Measurements from ENCODE around the gene GREM1. TPM values are rescaled to one million over a fixed set of nuclear protein-coding genes. Genes with fewer than 3 reads are reported as not detected.

The GREM1 gene
- total and polyA plus RNA-seq, 2 of the 8 experiments (the other 6 are each of a cell fraction or from before 2014, with no cell fraction given): 0.12 to 1.1 TPM

- no peak overlapping the region for H3K27ac ChIP-seq (ENCODE audit: low read depth, low read length)
- H3K14ac ChIP-seq (ENCODE audit: insufficient read length): no peak overlapping the region
- no peak overlapping the region for H2BK12ac ChIP-seq (ENCODE audit: low read depth, low read length)
- H3K23ac ChIP-seq (ENCODE audit: insufficient read length): no peak overlapping the region
- no peak for FAIRE-seq
- DNase-seq (ENCODE audit: low read depth in 1 of 2, low spot score in 2 of 2): no peak
- no peak overlapping the region for H2BK20ac ChIP-seq (ENCODE audit: low read length)
- H3K36me3 ChIP-seq (ENCODE audit: control insufficient read depth in 2 of 4, insufficient read depth in 4 of 4, low read length in 3 of 4): no peaks in the 10 kb centered on the region
- no peaks in the 10 kb centered on the region for H4K20me1 ChIP-seq (replicated peaks in 1 of 2; ENCODE audit: control insufficient read depth in 1 of 2, insufficient read depth in 2 of 2, low read length in 2 of 2)
- no peak overlapping the region for H2BK5ac ChIP-seq (ENCODE audit: low read depth, low read length)
- ChIA-PET CTCF (ENCODE audit: partially characterized antibody) (interaction anchor here (0.7 kb wide), 1 partner anchor 342 kb away, joined by 3 read pairs; no protein-coding TSS in a partner anchor), POLR2A (ENCODE audit: partially characterized antibody) (interaction anchor here (0.6 kb wide), 1 partner anchor 16 kb away, joined by 3 read pairs; no protein-coding TSS in a partner anchor)
- H2BK120ac ChIP-seq (replicated peaks; ENCODE audit: low read depth, low read length): no peak overlapping the region
- no peaks in the 10 kb centered on the region for H3K79me2 ChIP-seq (ENCODE audit: control insufficient read depth in 1 of 2, insufficient read depth in 2 of 2, low read length in 2 of 2)
- H4K91ac ChIP-seq (replicated peaks; ENCODE audit: insufficient read length, low read length): no peak overlapping the region
- no peak overlapping the region for H2AFZ ChIP-seq (ENCODE audit: low read length)
- H3K27me3 ChIP-seq (replicated peaks in 1 of 4; ENCODE audit: control insufficient read depth in 3 of 4, extremely low read depth in 1 of 4, insufficient read depth in 3 of 4, low read length in 3 of 4): no peaks in the 10 kb centered on the region
- WGBS, 2 experiments (ENCODE audit: extremely low coverage in 1 of 2, insufficient coverage in 1 of 2, insufficient read length in 1 of 2, insufficient replicate concordance in 2 of 2, low coverage in 1 of 2, low lambda C conversion rate in 2 of 2, missing lambda C conversion rate in 1 of 2): 85% methylated on average over 2 of the region's 2 CpGs; no CpG with 5 or more reads in 1 of the 2 experiments
- no peak overlapping the region for H4K5ac ChIP-seq (ENCODE audit: insufficient read length, low read depth, low read length)
- H3K9me3 ChIP-seq (ENCODE audit: insufficient read depth in 2 of 2, low read depth in 1 of 2, low read length in 1 of 2): 0 out of 4 replicates have a peak, but pooled peaks cover 0 to 2% of the 10 kb centered on the region in 2 experiments
- H3K23me2 ChIP-seq (ENCODE audit: low read depth, low read length): no peaks in the 10 kb centered on the region; the same call in 1 of the 2 replicates
- H3K56ac ChIP-seq (replicated peaks; ENCODE audit: insufficient read length, low read depth, low read length): no peak overlapping the region
- no peak overlapping the region for H4K8ac ChIP-seq (ENCODE audit: extremely low read depth, insufficient read depth, low read length)
- H3K18ac ChIP-seq (ENCODE audit: extremely low read depth, low read length): no peak overlapping the region
- no peaks in the 10 kb centered on the region for H3K79me1 ChIP-seq (ENCODE audit: low read depth, low read length)
- H2BK15ac ChIP-seq (ENCODE audit: low read length): no peak overlapping the region
- no peak overlapping the region for H3K4me3 ChIP-seq (ENCODE audit: extremely low read depth in 1 of 4, insufficient read depth in 2 of 4, low read depth in 3 of 4, low read length in 4 of 4)
- no peaks in the 10 kb centered on the region for H3K4me1 ChIP-seq (replicated peaks in 1 of 4; ENCODE audit: control insufficient read depth in 3 of 4, insufficient read depth in 4 of 4, low read length in 3 of 4)
- TF ChIP-seq EP300 (IDR thresholded peaks at IDR 0.05; ENCODE audit: borderline replicate concordance in 1 of 2, low read depth in 2 of 2, low read length in 2 of 2) (no peak), EZH2 (IDR thresholded peaks at IDR 0.05; ENCODE audit: low read depth, low read length, severe bottlenecking) (no peak), RAD21 (IDR thresholded peaks at IDR 0.05 in 1 of 2, conservative IDR thresholded peaks at IDR 0.05 in 1 of 2; ENCODE audit: low read depth in 2 of 2, low read length in 2 of 2) (no peak), TCF12 (IDR thresholded peaks at IDR 0.05; ENCODE audit: low read depth, low read length) (no peak), SP2 (IDR thresholded peaks at IDR 0.05; ENCODE audit: low read length) (no peak), SP1 (IDR thresholded peaks at IDR 0.05; ENCODE audit: low read depth, low read length) (no peak), NANOG (IDR thresholded peaks at IDR 0.05; ENCODE audit: insufficient read depth, low read depth, low read length, poor library complexity, severe bottlenecking) (no peak), KDM1A (IDR thresholded peaks at IDR 0.05; ENCODE audit: borderline replicate concordance, low read length) (no peak), CBX5 (IDR thresholded peaks at IDR 0.05; ENCODE audit: low read depth, low read length) (no peak), SAP30 (IDR thresholded peaks at IDR 0.05; ENCODE audit: insufficient read depth, insufficient replicate concordance, low read length) (no peak), RXRA (IDR thresholded peaks at IDR 0.05; ENCODE audit: insufficient read depth, low read depth, low read length) (no peak), CHD1 (IDR thresholded peaks at IDR 0.05; ENCODE audit: low read depth, low read length) (no peak), CREB1 (IDR thresholded peaks at IDR 0.05) (no peak)
- no peak overlapping the region for H3K9ac ChIP-seq (replicated peaks in 1 of 4; ENCODE audit: extremely low read depth in 1 of 4, low read depth in 3 of 4, low read length in 3 of 4)
- H3K4me2 ChIP-seq (ENCODE audit: insufficient read depth in 1 of 2, low read depth in 2 of 2, low read length in 2 of 2): no peak overlapping the region
- no peak overlapping the region for H2AK5ac ChIP-seq (ENCODE audit: low read depth, low read length)
- no peak overlapping the region for H3K4ac ChIP-seq (replicated peaks; ENCODE audit: insufficient read length, low read depth, low read length)
These were observed 18.9 kb downstream of the GREM1 start for GRCh38 chr15:32736701-32737061.

Data from H1 (cell line).